GM23248 (cell line): ENCODE results near the gene COLEC11.

Experiments used
- EZH2 ChIP-seq: fragments of 200-600 bp; sonication (generic); IDR thresholded peaks from 2 replicates; pipeline ENCODE4 v1.6.1; 2018; ENCODE audit warnings: antibody characterized with exemption, mild to moderate bottlenecking; ENCODE audit not compliant: insufficient read depth, poor library complexity, severe bottlenecking
- EZH2phosphoT487 ChIP-seq: fragments of 200-600 bp; sonication (generic); IDR thresholded peaks from 2 replicates; pipeline ENCODE4 v1.6.1; 2018; ENCODE audit warnings: antibody characterized with exemption, moderate library complexity, mild to moderate bottlenecking, low read depth; ENCODE audit not compliant: insufficient read depth

DNA sequence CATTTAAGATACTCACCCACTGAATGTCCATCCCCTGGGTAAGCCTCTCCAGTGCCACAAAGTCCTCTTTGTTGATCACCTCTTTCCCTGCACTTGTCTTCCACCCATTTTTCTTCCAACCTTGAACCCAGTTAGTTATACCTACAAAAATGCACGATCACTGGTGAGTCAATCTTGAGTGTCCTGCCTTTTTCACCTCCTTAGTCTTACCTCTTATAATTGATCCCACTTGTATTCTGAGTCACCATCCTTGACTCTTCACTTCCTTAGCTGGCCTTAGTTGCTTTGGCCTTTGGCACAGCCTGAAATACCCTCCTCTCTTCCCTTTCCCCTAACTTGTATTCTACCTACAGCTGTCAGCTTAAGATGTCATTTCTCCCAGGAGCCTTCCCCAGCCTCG, 47.0 kb upstream of the COLEC11 start:
- TF ChIP-seq EZH2phosphoT487: no peak
- no peak for TF ChIP-seq EZH2
